Neural progenitor cell (in vitro differentiated cells): ENCODE results near the gene PHACTR1.

Experiments used
- EZH2 ChIP-seq: fragments of 200-600 bp; sonication (generic); IDR thresholded peaks from 2 replicates; pipeline ENCODE4 v1.6.1; 2017; ENCODE audit warnings: antibody characterized with exemption, mild to moderate bottlenecking, moderate library complexity
- TF ChIP-seq, protein P1 (sequence below): fragments of 200-600 bp; sonication (generic); IDR thresholded peaks from 2 replicates; pipeline ENCODE4 v1.5.1; 2017; ENCODE audit warnings: antibody characterized with exemption, mild to moderate bottlenecking

- TF ChIP-seq, protein P1, sequence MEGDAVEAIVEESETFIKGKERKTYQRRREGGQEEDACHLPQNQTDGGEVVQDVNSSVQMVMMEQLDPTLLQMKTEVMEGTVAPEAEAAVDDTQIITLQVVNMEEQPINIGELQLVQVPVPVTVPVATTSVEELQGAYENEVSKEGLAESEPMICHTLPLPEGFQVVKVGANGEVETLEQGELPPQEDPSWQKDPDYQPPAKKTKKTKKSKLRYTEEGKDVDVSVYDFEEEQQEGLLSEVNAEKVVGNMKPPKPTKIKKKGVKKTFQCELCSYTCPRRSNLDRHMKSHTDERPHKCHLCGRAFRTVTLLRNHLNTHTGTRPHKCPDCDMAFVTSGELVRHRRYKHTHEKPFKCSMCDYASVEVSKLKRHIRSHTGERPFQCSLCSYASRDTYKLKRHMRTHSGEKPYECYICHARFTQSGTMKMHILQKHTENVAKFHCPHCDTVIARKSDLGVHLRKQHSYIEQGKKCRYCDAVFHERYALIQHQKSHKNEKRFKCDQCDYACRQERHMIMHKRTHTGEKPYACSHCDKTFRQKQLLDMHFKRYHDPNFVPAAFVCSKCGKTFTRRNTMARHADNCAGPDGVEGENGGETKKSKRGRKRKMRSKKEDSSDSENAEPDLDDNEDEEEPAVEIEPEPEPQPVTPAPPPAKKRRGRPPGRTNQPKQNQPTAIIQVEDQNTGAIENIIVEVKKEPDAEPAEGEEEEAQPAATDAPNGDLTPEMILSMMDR = no peak
- no peak for TF ChIP-seq EZH2
These were observed 621.5 kb downstream of the PHACTR1 start for GRCh38 chr6:13338038-13338437.
